ENCODE measurements around the gene POU2F3.

GRCh38 chr11:120279502-120279901, 39.6 kb downstream of the POU2F3 start:
- no peak for TF ChIP-seq POLR2A (IDR thresholded peaks at IDR 0.05; ENCODE audit: control extremely low read depth in 1 of 2, low read depth in 2 of 2, low read length in 2 of 2)
- TF ChIP-seq BCL11A (IDR thresholded peaks at IDR 0.05; ENCODE audit: low read depth in 2 of 2, low read length in 2 of 2): no peak
- no peak for TF ChIP-seq CTCF (IDR thresholded peaks at IDR 0.05; ENCODE audit: control extremely low read depth in 1 of 3, insufficient read depth in 1 of 3, low read depth in 1 of 3, low read length in 3 of 3)
- TF ChIP-seq HDAC2 (IDR thresholded peaks at IDR 0.05; ENCODE audit: borderline replicate concordance in 1 of 2, low read depth in 2 of 2, low read length in 2 of 2): no peak
- no peak for TF ChIP-seq POLR2AphosphoS5 (IDR thresholded peaks at IDR 0.05; ENCODE audit: low read depth, low read length)
- TF ChIP-seq, protein P1, sequence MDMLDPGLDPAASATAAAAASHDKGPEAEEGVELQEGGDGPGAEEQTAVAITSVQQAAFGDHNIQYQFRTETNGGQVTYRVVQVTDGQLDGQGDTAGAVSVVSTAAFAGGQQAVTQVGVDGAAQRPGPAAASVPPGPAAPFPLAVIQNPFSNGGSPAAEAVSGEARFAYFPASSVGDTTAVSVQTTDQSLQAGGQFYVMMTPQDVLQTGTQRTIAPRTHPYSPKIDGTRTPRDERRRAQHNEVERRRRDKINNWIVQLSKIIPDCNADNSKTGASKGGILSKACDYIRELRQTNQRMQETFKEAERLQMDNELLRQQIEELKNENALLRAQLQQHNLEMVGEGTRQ (IDR thresholded peaks at IDR 0.05; ENCODE audit: low read length): no peak
- no peak for TF ChIP-seq BRCA1 (IDR thresholded peaks at IDR 0.05; ENCODE audit: low read depth, low read length)
- no peak for TF ChIP-seq SP1 (IDR thresholded peaks at IDR 0.05; ENCODE audit: low read depth, low read length)
- TF ChIP-seq EP300 (IDR thresholded peaks at IDR 0.05; ENCODE audit: borderline replicate concordance in 1 of 2, low read depth in 2 of 2, low read length in 2 of 2): no peak
- no peak for TF ChIP-seq RAD21 (IDR thresholded peaks at IDR 0.05 in 1 of 2, conservative IDR thresholded peaks at IDR 0.05 in 1 of 2; ENCODE audit: low read depth in 2 of 2, low read length in 2 of 2)
- TF ChIP-seq NRF1 (IDR thresholded peaks at IDR 0.05; ENCODE audit: low read depth, low read length): no peak
- no peak for TF ChIP-seq CREB1 (IDR thresholded peaks at IDR 0.05)
- no peak for TF ChIP-seq PHF8 (conservative IDR thresholded peaks at IDR 0.05; ENCODE audit: low read depth, low read length)
